Keratinocyte (primary cell): ENCODE results near the gene TENT4A. TPM values are rescaled to one million over a fixed set of nuclear protein-coding genes. Genes with fewer than 3 reads are reported as not detected.
A peak's percentile ranks its signal among the peaks of the same experiment; 100 is the strongest.

ENCODE experiments used
- DNase-seq: peaks from one replicate; pipeline ENCODE4 v3.0.0-alpha.2; 2011; ENCODE audit warnings: low read depth, missing footprints, low spot score
- FAIRE-seq: peaks from 2 replicates; lab custom pipeline; 2011; peaks lifted over from hg19 to GRCh38; lab: Jason Lieb, UNC
- H2AFZ ChIP-seq: 2 replicates; pipeline ENCODE4 v1.6.0; 2012; ENCODE audit warnings: low read length, control low read depth, inconsistent platforms; ENCODE audit not compliant: control insufficient read depth
- H3K27ac ChIP-seq: 2 replicates; pipeline ENCODE4 v1.5.1; 2011; ENCODE audit warnings: low read length; ENCODE audit not compliant: control insufficient read depth, insufficient read depth
- H3K27me3 ChIP-seq: 3 replicates; pipeline ENCODE4 v1.6.0; 2011; ENCODE audit warnings: low read length; ENCODE audit not compliant: control insufficient read depth, insufficient read depth; ENCODE audit errors: extremely low read depth
- H3K36me3 ChIP-seq, 2 experiments: 2 replicates in 1 of 2; 3 replicates in 1 of 2; pipeline ENCODE4 v1.5.1; 2011; ENCODE audit warnings: low read length in 2 of 2, mild to moderate bottlenecking in 1 of 2; ENCODE audit not compliant: control insufficient read depth in 2 of 2, insufficient read depth in 2 of 2; ENCODE audit errors: extremely low read depth in 1 of 2
- H3K4me1 ChIP-seq: 3 replicates; pipeline ENCODE4 v1.5.1; 2011; ENCODE audit warnings: low read length; ENCODE audit not compliant: control insufficient read depth, insufficient read depth; ENCODE audit errors: extremely low read depth
- H3K4me2 ChIP-seq: 3 replicates; pipeline ENCODE4 v1.6.0; 2011; ENCODE audit warnings: low read depth, low read length; ENCODE audit not compliant: control insufficient read depth, insufficient read depth; ENCODE audit errors: extremely low read depth
- H3K4me3 ChIP-seq, 3 experiments: fragments of 200-600 bp in 1 of 3; sonication (generic) in 1 of 3; 2 replicates in 2 of 3; 3 replicates in 1 of 3; pipeline ENCODE4 v1.5.1; 2011 to 2016; ENCODE audit warnings: low read length in 3 of 3, mild to moderate bottlenecking in 3 of 3, control low read depth in 2 of 3, inconsistent platforms in 1 of 3, low read depth in 1 of 3, mixed read lengths in 1 of 3, mixed run types in 1 of 3, moderate library complexity in 1 of 3; ENCODE audit not compliant: control insufficient read depth in 2 of 3, insufficient read depth in 2 of 3; ENCODE audit errors: extremely low read depth in 1 of 3
- H3K79me2 ChIP-seq: 2 replicates; pipeline ENCODE4 v1.6.0; 2012; ENCODE audit warnings: low read length; ENCODE audit not compliant: control insufficient read depth, insufficient read depth
- H3K9ac ChIP-seq: 3 replicates; pipeline ENCODE4 v1.6.0; 2011; ENCODE audit warnings: low read length; ENCODE audit not compliant: control insufficient read depth, insufficient read depth; ENCODE audit errors: extremely low read depth
- H3K9me1 ChIP-seq: 3 replicates; pipeline ENCODE4 v1.6.0; 2011; ENCODE audit warnings: low read length; ENCODE audit not compliant: control insufficient read depth, insufficient read depth; ENCODE audit errors: extremely low read depth
- H3K9me3 ChIP-seq: 2 replicates; pipeline ENCODE4 v1.5.1; 2012; ENCODE audit warnings: low read depth, low read length; ENCODE audit not compliant: control insufficient read depth
- H4K20me1 ChIP-seq: 3 replicates; pipeline ENCODE4 v1.6.0; 2011; ENCODE audit warnings: low read length; ENCODE audit not compliant: control insufficient read depth, insufficient read depth; ENCODE audit errors: extremely low read depth
- CTCF ChIP-seq, 3 experiments: IDR thresholded peaks in 1 of 3; conservative IDR thresholded peaks in 1 of 3; optimal IDR thresholded peaks in 1 of 3; 2 replicates in 2 of 3; 3 replicates in 1 of 3; pipeline versions ENCODE3 to v1.5.1; 2011; ENCODE audit warnings: low read length in 3 of 3, mild to moderate bottlenecking in 3 of 3, moderate library complexity in 2 of 3, control low read depth in 1 of 3, inconsistent platforms in 1 of 3; ENCODE audit not compliant: insufficient read depth in 2 of 3; ENCODE audit errors: extremely low read depth in 1 of 3
- EZH2 ChIP-seq: IDR thresholded peaks from one replicate; pipeline ENCODE4 v1.6.1; 2012; ENCODE audit warnings: inconsistent platforms, mild to moderate bottlenecking, low read length, moderate library complexity
- dilution Hi-C: fragments of 300-500 bp; cut with MboI; formaldehyde crosslinking; loops from one replicate; pipeline ENCODE4 v1.7.0; 2020; ENCODE audit warnings: low sequenced_read_pairs; ENCODE audit not compliant: extremely low pct_ligation_motif_present
- polyA plus RNA-seq, 5 experiments: library from polyadenylated mRNA; depleted of rRNA in 3 of 5; stranded (reverse) in 3 of 5; stranded (forward) in 1 of 5; unstranded in 1 of 5; fragments of >200 nt; gene quantifications; 1 replicate in 1 of 5; 2 replicates in 3 of 5; 3 replicates in 1 of 5; pipeline versions ENCODE4 v1.2.1 to v1.2.3, GENCODE V29; 2011 to 2012; ENCODE audit warnings: missing spikeins in 2 of 5, low read depth in 1 of 5, low replicate concordance in 1 of 5

Gene TENT4A
- polyA plus RNA-seq, 1 donor (not counting 4 experiments of a cell fraction or from before 2014, with no cell fraction given): 5.9 TPM

- FAIRE-seq (no peak), DNase-seq (no peak)
- Histone ChIP-seq H4K20me1 (peaks cover 7% of the 10 kb centered on the region), H2AFZ (no peak overlapping the region), H3K36me3 (peaks cover 1 to 11% of the 10 kb centered on the region in 2 experiments), H3K4me3 (no peak overlapping the region), H3K9me1 (no peaks in the 10 kb centered on the region), H3K9ac (no peak overlapping the region), H3K27ac (no peak overlapping the region), H3K27me3 (no peaks in the 10 kb centered on the region), H3K9me3 (no peaks in the 10 kb centered on the region), H3K79me2 (peaks cover 97% of the 10 kb centered on the region), H3K4me1 (peaks cover 5% of the 10 kb centered on the region), H3K4me2 (no peak overlapping the region)
- no peak for TF ChIP-seq CTCF (optimal IDR thresholded peaks at IDR 0.05 in 1 of 3, IDR thresholded peaks at IDR 0.05 in 1 of 3, conservative IDR thresholded peaks at IDR 0.05 in 1 of 3; ENCODE audit: extremely low read depth in 1 of 3, insufficient read depth in 2 of 3, low read length in 3 of 3)
- no peak for TF ChIP-seq EZH2
- dilution Hi-C loops: no loop called here
Observed at GRCh38 chr5:6731465-6732237, 18.4 kb downstream of the TENT4A start.

GRCh38 chr5:6732634-6733410, 19.6 kb downstream of the TENT4A start:
- H3K9me3 ChIP-seq: no peaks in the 10 kb centered on the region
- H3K4me2 ChIP-seq: no peak overlapping the region
- no peaks in the 10 kb centered on the region for H3K9me1 ChIP-seq
- peaks cover 5% of the 10 kb centered on the region for H3K4me1 ChIP-seq
- no peak for FAIRE-seq
- dilution Hi-C loops: no loop called here
- DNase-seq: no peak
- TF ChIP-seq CTCF (optimal IDR thresholded peaks at IDR 0.05 in 1 of 3, IDR thresholded peaks at IDR 0.05 in 1 of 3, conservative IDR thresholded peaks at IDR 0.05 in 1 of 3; ENCODE audit: extremely low read depth in 1 of 3, insufficient read depth in 2 of 3, low read length in 3 of 3) (no peak), EZH2 (no peak)
- no peak overlapping the region for H3K9ac ChIP-seq
- H3K4me3 ChIP-seq: no peak overlapping the region
- H3K27ac ChIP-seq: peak overlapping the region; percentile 51
- no peaks in the 10 kb centered on the region for H3K27me3 ChIP-seq
- H3K79me2 ChIP-seq: peaks cover 95% of the 10 kb centered on the region
- H2AFZ ChIP-seq: no peak overlapping the region
- H4K20me1 ChIP-seq: peaks cover 5% of the 10 kb centered on the region
- peaks cover 6 to 17% of the 10 kb centered on the region in 2 experiments for H3K36me3 ChIP-seq
